Right lobe of liver (tissue), 4 donors: ENCODE data around the gene HS3ST6.

Experiments used
- CTCF ChIP-seq, 4 donors: fragments of 200-600 bp in 3 of 4; fragments of 450-650 bp in 1 of 4; IDR thresholded peaks; one replicate each; pipeline versions ENCODE4 v1.5.1 to v1.8.0; 2016 to 2022; ENCODE audit warnings: antibody characterized with exemption in 4 of 4, mild to moderate bottlenecking in 2 of 4
- POLR2A ChIP-seq: fragments of 450-650 bp; IDR thresholded peaks from one replicate; pipeline ENCODE4 v1.6.1; 2017; ENCODE audit warnings: antibody characterized with exemption, mild to moderate bottlenecking
- donor health status: DM: no; HTN: no; CAD: no.
- donor health status: DM: no; HTN: no; CAD: no.
- donor health status: DM: no; HTN: yes; CAD: no.

- TF ChIP-seq CTCF (IDR thresholded peaks at IDR 0.05), result no peak
- TF ChIP-seq POLR2A, result no peak
These were observed 6.0 kb downstream of the HS3ST6 start for GRCh38 chr16:1912215-1912543.
